A549 (cell line): ENCODE data around the gene CHTF18. TPM values are rescaled to one million over a fixed set of nuclear protein-coding genes. Genes with fewer than 3 reads are reported as not detected.

Experiments
- ATAC-seq, 2 experiments: fragments of 200-7000 bp in 1 of 2; fragments of >200 bp in 1 of 2; cut with Nextera tagmentation in 1 of 2; cut with Tn5 transposase in 1 of 2; 3 replicates each; pipeline versions ENCODE4 v1.8.0 to v1.9.1; 2018 to 2020; ENCODE audit warnings: mild to moderate bottlenecking in 1 of 2, moderate library complexity in 1 of 2
- CTCF ChIA-PET: fragments of 300-600 bp; sonication (Branson Sonifier 250); formaldehyde crosslinking; extraction: SDS; loops from one replicate; lab custom pipeline; 2021; ENCODE audit warnings: antibody characterized with exemption, inconsistent platforms; lab: Yijun Ruan, JAX
- POLR2A ChIA-PET: fragments of 350-600 bp; formaldehyde crosslinking; extraction: SDS; loops from one replicate; lab custom pipeline; 2021; ENCODE audit warnings: antibody characterized with exemption, inconsistent platforms; lab: Yijun Ruan, JAX
- DNase-seq, 2 experiments: peaks; one replicate each; pipeline versions ENCODE4 v3.0.0 to v3.0.0-alpha.2; 2011 to 2016; ENCODE audit warnings: low read depth in 1 of 2, low spot score in 1 of 2
- FAIRE-seq: peaks from 2 replicates; lab custom pipeline; 2011; peaks lifted over from hg19 to GRCh38; lab: Jason Lieb, UNC
- H3K27ac ChIP-seq, 2 experiments: fragments of >200 bp; sonication (Bioruptor Twin); formaldehyde crosslinking; 3 replicates each; pipeline ENCODE4 v1.5.1; 2016 to 2017
- H3K4me1 ChIP-seq: fragments of >200 bp; sonication (Bioruptor Twin); formaldehyde crosslinking; 3 replicates; pipeline ENCODE4 v1.6.1; 2016
- H3K4me2 ChIP-seq: fragments of >200 bp; sonication (Bioruptor Twin); formaldehyde crosslinking; 3 replicates; pipeline ENCODE4 v1.6.1; 2016
- H3K4me3 ChIP-seq: fragments of >200 bp; sonication (Bioruptor Twin); formaldehyde crosslinking; 3 replicates; pipeline ENCODE4 v1.5.1; 2016
- H3K9me3 ChIP-seq: fragments of >200 bp; sonication (Bioruptor Twin); formaldehyde crosslinking; 3 replicates; pipeline ENCODE4 v1.6.1; 2016
- BHLHE40 ChIP-seq: IDR thresholded peaks from 2 replicates; pipeline ENCODE4 v1.6.1; 2012; ENCODE audit warnings: low read depth, low read length, inconsistent platforms
- CBX2 ChIP-seq: fragments of 200-600 bp; sonication (generic); IDR thresholded peaks from 2 replicates; pipeline ENCODE4 v1.6.1; 2016; ENCODE audit warnings: low read depth, mild to moderate bottlenecking, borderline replicate concordance
- CBX8 ChIP-seq: fragments of 200-600 bp; sonication (generic); IDR thresholded peaks from 2 replicates; pipeline ENCODE4 v1.6.1; 2016
- CEBPB ChIP-seq, 2 experiments: fragments of >200 bp in 1 of 2; sonication (Bioruptor Twin) in 1 of 2; formaldehyde crosslinking in 1 of 2; IDR thresholded peaks; 2 replicates each; pipeline ENCODE4 v1.6.1; 2012 to 2016
- CHD2 ChIP-seq: fragments of 150-350 bp; IDR thresholded peaks from 2 replicates; pipeline ENCODE4 v1.6.1; 2014; ENCODE audit warnings: low read length; ENCODE audit not compliant: partially characterized antibody
- EP300 ChIP-seq, 2 experiments: fragments of >200 bp; sonication (Bioruptor Twin); formaldehyde crosslinking; IDR thresholded peaks; 2 replicates in 1 of 2; 3 replicates in 1 of 2; pipeline ENCODE4 v1.6.1; 2016 to 2017
- ESRRA ChIP-seq: fragments of 150-350 bp; IDR thresholded peaks from 2 replicates; pipeline ENCODE4 v1.6.1; 2014; ENCODE audit warnings: mild to moderate bottlenecking, low read length, borderline replicate concordance
- HDAC2 ChIP-seq: fragments of 200-600 bp; sonication (generic); IDR thresholded peaks from 2 replicates; pipeline ENCODE4 v1.6.1; 2016
- HOXA7 ChIP-seq: fragments of 250-450 bp; sonication (Bioruptor Pico); IDR thresholded peaks from 2 replicates; pipeline ENCODE4 v1.5.0; 2020; ENCODE audit warnings: mild to moderate bottlenecking, moderate library complexity
- HOXB13 ChIP-seq: fragments of 250-450 bp; sonication (Bioruptor Pico); IDR thresholded peaks from 2 replicates; pipeline ENCODE4 v1.5.0; 2020; ENCODE audit warnings: low read depth, mild to moderate bottlenecking, moderate library complexity
- HOXB5 ChIP-seq: fragments of 250-450 bp; sonication (Bioruptor Pico); IDR thresholded peaks from 2 replicates; pipeline ENCODE4 v1.5.0; 2020; ENCODE audit warnings: mild to moderate bottlenecking, moderate library complexity
- JUN ChIP-seq, 2 experiments: fragments of >200 bp; sonication (Bioruptor Twin); formaldehyde crosslinking; IDR thresholded peaks; 2 replicates in 1 of 2; 3 replicates in 1 of 2; pipeline ENCODE4 v1.6.1; 2016 to 2017
- JUNB ChIP-seq: fragments of >200 bp; sonication (Bioruptor Twin); formaldehyde crosslinking; IDR thresholded peaks from 2 replicates; pipeline ENCODE4 v1.6.1; 2016
- MAZ ChIP-seq: fragments of 150-350 bp; IDR thresholded peaks from 2 replicates; pipeline ENCODE4 v1.6.1; 2014; ENCODE audit warnings: antibody characterized with exemption, low read depth, low read length, borderline replicate concordance
- NPAS2 ChIP-seq: fragments of 250-450 bp; sonication (Bioruptor Pico); IDR thresholded peaks from 2 replicates; pipeline ENCODE4 v1.8.0; 2022; ENCODE audit warnings: mild to moderate bottlenecking, moderate library complexity, borderline replicate concordance
- NR3C1 ChIP-seq: fragments of >200 bp; sonication (Bioruptor Twin); formaldehyde crosslinking; IDR thresholded peaks from 3 replicates; pipeline ENCODE4 v1.6.1; 2017
- POLR2AphosphoS2 ChIP-seq: conservative IDR thresholded peaks from 2 replicates; pipeline ENCODE4 v1.6.1; 2012; ENCODE audit warnings: low read length, improper control_type of control experiment, inconsistent platforms
- RAD21 ChIP-seq, 2 experiments: fragments of >200 bp in 1 of 2; sonication (Bioruptor Twin) in 1 of 2; formaldehyde crosslinking in 1 of 2; IDR thresholded peaks in 1 of 2; conservative IDR thresholded peaks in 1 of 2; 2 replicates in 1 of 2; 3 replicates in 1 of 2; pipeline ENCODE4 v1.6.1; 2012 to 2018; ENCODE audit warnings: inconsistent platforms in 1 of 2
- RARB ChIP-seq: fragments of 250-450 bp; sonication (Bioruptor Pico); IDR thresholded peaks from 2 replicates; pipeline ENCODE4 v1.8.0; 2021; ENCODE audit warnings: mild to moderate bottlenecking, moderate library complexity
- RFX5 ChIP-seq: fragments of 450-650 bp; IDR thresholded peaks from 2 replicates; pipeline ENCODE4 v1.7.1; 2014; ENCODE audit warnings: antibody characterized with exemption, mild to moderate bottlenecking, moderate library complexity
- SREBF2 ChIP-seq: fragments of 450-650 bp; IDR thresholded peaks from 2 replicates; pipeline ENCODE4 v1.6.1; 2014; ENCODE audit warnings: mild to moderate bottlenecking, moderate library complexity
- TFCP2L1 ChIP-seq: fragments of 250-450 bp; sonication (Bioruptor Pico); IDR thresholded peaks from 2 replicates; pipeline ENCODE4 v1.5.0; 2021; ENCODE audit warnings: mild to moderate bottlenecking
- ZFP36 ChIP-seq: fragments of 450-650 bp; IDR thresholded peaks from 2 replicates; pipeline ENCODE4 v1.6.1; 2014; ENCODE audit warnings: borderline replicate concordance; ENCODE audit not compliant: partially characterized antibody
- ZNF302 ChIP-seq: fragments of 250-450 bp; sonication (Bioruptor Pico); IDR thresholded peaks from 2 replicates; pipeline ENCODE4 v1.9.0; 2021; ENCODE audit warnings: inconsistent platforms, mild to moderate bottlenecking, moderate library complexity
- ZSCAN20 ChIP-seq: fragments of 250-450 bp; sonication (Bioruptor Pico); IDR thresholded peaks from 2 replicates; pipeline ENCODE4 v1.8.0; 2022; ENCODE audit warnings: mild to moderate bottlenecking, moderate library complexity
- WGBS: methylation state at CpG from one replicate; pipeline ENCODE4 v1.1.6; 2017; ENCODE audit errors: missing lambda C conversion rate; 5-methylcytosine and 5-hydroxymethylcytosine counted together
- polyA plus RNA-seq, 4 experiments: library from polyadenylated mRNA; depleted of rRNA in 3 of 4; stranded (reverse); fragments of >200 nt; fragmentation: RNase III in 1 of 4; extraction: RNeasy Plus Mini Kit Qiagen cat#74134 plus additional on column Dnase treatment in 1 of 4; gene quantifications; 2 replicates in 3 of 4; 3 replicates in 1 of 4; pipeline ENCODE4 v1.2.3, GENCODE V29; 2011 to 2017
- TF ChIP-seq, protein P1 (sequence below): fragments of 250-450 bp; sonication (Bioruptor Pico); IDR thresholded peaks from 2 replicates; pipeline ENCODE4 v1.5.0; 2020; ENCODE audit warnings: low read depth, mild to moderate bottlenecking, moderate library complexity
- TF ChIP-seq, protein P2 (sequence below): fragments of 200-600 bp; sonication (generic); IDR thresholded peaks from 2 replicates; pipeline ENCODE4 v1.6.1; 2016; ENCODE audit warnings: antibody characterized with exemption, mild to moderate bottlenecking, moderate library complexity

CHTF18 gene
- polyA plus RNA-seq, 2 of the 4 experiments (the other 2 are of a cell fraction), result 4.8 to 36.7 TPM

DNA sequence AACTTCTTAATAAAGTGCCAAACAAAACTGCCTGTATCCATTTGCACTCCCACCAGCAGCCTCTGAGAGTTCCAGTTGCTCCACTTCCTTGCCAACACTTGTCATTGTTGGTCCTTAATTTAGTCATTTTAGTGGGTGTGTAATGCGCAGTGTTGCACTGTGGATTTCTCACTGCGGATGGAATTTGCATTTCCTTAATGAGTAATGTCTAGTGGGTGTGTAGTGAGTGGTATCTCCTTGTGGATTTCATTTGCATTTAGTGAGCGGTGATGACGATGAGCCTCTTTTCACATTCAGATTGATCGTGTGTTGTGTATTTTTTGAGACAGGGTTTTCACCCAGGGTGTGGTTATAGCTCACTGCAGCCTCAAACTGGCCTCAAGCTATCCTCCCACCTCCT lies 32.0 kb upstream of the CHTF18 start:
- no peak for FAIRE-seq
- TF ChIP-seq ZFP36, result peak; percentile 75
- TF ChIP-seq ZSCAN20 (CRISPR knock-in tag), result no peak
- TF ChIP-seq HOXB5 (CRISPR knock-in tag), result no peak
- TF ChIP-seq CHD2, result no peak
- H3K27ac ChIP-seq, result no peak overlapping the region
- no peak overlapping the region for H3K4me2 ChIP-seq
- peaks cover 16% of the 10 kb centered on the region for H3K4me1 ChIP-seq
- 75% methylated on average over 5 of the region's 5 CpGs for WGBS
- no peak overlapping the region for H3K4me3 ChIP-seq
- DNase-seq, result no peak
- no peaks in the 10 kb centered on the region for H3K9me3 ChIP-seq
- CTCF ChIA-PET, result interaction anchor here (0.6 to 4.4 kb wide), 7 partner anchors 9 to 47 kb away, joined by 3 to 41 read pairs (median 5); partner anchors contain the start of genes CHTF18, CIAO3 and RPUSD1
- no peak for ATAC-seq
- POLR2A ChIA-PET, result no interaction called here

DNA sequence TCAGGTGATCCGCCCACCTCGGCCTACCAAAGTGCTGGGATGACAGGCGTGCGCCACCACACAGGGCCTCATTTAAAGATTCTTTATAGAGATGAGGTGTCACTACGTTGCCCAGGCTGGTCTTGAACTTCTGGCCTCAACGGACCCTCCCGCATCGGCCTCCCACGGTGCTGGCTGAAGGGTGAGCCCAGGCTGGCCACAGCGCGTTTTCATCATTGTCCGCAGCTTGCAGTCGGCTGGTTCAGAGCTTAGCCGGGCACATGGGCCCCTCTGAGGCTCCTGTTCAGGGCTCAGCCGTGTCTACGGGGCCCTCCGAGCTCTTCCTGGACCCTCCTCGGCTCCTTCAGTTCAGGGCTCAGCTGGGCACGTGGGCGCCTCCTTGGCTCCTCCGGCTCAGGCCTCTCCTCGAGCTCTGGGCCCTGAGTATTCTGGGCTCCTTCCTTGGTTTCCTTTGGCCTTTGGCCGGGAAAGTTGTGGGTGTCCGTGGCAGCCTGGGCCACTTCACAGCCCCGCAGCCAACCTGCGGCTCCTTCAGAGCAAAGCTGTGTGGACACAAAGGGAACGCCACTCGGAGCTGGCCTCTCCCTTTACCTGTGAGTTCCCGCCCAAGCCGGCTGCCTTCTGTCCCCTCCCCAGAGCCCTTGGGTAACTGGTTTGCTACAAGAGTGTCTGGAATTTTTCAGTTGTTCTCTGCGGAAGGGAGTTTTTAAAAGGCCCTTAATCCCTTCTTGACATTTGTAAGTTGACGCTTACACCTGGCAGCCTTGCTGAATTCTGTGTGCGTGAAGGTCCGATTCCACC lies 29.1 kb upstream of the CHTF18 start:
- FAIRE-seq (no peak), DNase-seq (no peak), ATAC-seq (no peak)
- CTCF ChIA-PET, result interaction anchor here (1.5 to 15.8 kb wide), 5 partner anchors 9 to 27 kb away, joined by 4 to 105 read pairs (median 15); partner anchors contain the start of genes CHTF18, CIAO3 and RPUSD1
- TF ChIP-seq HOXA7 (CRISPR knock-in tag) (no peak), HOXB5 (CRISPR knock-in tag) (no peak), ZFP36 (no peak), NPAS2 (CRISPR knock-in tag) (no peak), CHD2 (no peak), MAZ (no peak), RFX5 (no peak), JUN (IDR thresholded peaks at IDR 0.05) (no peak), CBX8 (no peak), CEBPB (IDR thresholded peaks at IDR 0.05) (no peak), NR3C1 (no peak), RAD21 (conservative IDR thresholded peaks at IDR 0.05 in 1 of 2, IDR thresholded peaks at IDR 0.05 in 1 of 2) (no peak)
- TF ChIP-seq, protein P1, sequence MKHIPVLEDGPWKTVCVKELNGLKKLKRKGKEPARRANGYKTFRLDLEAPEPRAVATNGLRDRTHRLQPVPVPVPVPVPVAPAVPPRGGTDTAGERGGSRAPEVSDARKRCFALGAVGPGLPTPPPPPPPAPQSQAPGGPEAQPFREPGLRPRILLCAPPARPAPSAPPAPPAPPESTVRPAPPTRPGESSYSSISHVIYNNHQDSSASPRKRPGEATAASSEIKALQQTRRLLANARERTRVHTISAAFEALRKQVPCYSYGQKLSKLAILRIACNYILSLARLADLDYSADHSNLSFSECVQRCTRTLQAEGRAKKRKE (CRISPR knock-in tag), result no peak
- TF ChIP-seq, protein P2, sequence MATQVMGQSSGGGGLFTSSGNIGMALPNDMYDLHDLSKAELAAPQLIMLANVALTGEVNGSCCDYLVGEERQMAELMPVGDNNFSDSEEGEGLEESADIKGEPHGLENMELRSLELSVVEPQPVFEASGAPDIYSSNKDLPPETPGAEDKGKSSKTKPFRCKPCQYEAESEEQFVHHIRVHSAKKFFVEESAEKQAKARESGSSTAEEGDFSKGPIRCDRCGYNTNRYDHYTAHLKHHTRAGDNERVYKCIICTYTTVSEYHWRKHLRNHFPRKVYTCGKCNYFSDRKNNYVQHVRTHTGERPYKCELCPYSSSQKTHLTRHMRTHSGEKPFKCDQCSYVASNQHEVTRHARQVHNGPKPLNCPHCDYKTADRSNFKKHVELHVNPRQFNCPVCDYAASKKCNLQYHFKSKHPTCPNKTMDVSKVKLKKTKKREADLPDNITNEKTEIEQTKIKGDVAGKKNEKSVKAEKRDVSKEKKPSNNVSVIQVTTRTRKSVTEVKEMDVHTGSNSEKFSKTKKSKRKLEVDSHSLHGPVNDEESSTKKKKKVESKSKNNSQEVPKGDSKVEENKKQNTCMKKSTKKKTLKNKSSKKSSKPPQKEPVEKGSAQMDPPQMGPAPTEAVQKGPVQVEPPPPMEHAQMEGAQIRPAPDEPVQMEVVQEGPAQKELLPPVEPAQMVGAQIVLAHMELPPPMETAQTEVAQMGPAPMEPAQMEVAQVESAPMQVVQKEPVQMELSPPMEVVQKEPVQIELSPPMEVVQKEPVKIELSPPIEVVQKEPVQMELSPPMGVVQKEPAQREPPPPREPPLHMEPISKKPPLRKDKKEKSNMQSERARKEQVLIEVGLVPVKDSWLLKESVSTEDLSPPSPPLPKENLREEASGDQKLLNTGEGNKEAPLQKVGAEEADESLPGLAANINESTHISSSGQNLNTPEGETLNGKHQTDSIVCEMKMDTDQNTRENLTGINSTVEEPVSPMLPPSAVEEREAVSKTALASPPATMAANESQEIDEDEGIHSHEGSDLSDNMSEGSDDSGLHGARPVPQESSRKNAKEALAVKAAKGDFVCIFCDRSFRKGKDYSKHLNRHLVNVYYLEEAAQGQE, result no peak
- no peak overlapping the region for H3K4me2 ChIP-seq
- no peaks in the 10 kb centered on the region for H3K9me3 ChIP-seq
- H3K4me3 ChIP-seq, result no peak overlapping the region
- peak overlapping the region in 1 of 2 experiments; percentile 79; a peak in 2 of 6 replicates for H3K27ac ChIP-seq
- peaks cover 35% of the 10 kb centered on the region for H3K4me1 ChIP-seq
- POLR2A ChIA-PET, result no interaction called here
- 93% methylated on average over 34 of the region's 34 CpGs for WGBS

DNA sequence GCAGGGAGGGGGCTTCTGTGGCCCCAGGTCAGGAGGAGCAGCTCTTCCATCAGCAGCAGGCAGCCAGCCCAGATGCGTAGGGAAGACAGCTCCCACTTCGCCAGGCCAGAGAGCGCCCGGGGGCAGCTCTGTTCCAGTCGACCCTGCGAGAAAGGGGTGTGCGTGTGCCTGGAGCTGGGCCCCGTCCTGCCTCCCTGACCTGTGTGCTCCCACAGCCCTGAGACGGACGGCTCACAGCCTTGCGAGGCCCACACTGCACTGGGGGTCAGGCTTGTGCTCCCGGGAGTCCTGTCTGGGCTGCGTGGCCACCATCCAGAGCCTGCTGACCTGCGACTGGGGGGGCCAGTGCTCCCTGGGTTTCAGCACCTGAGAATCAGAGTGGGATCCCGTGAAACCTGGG lies 28.4 kb upstream of the CHTF18 start:
- no peaks in the 10 kb centered on the region for H3K9me3 ChIP-seq
- ATAC-seq (no peak), DNase-seq (no peak), FAIRE-seq (no peak)
- CTCF ChIA-PET, result interaction anchor here (0.9 to 15.8 kb wide), 9 partner anchors 10 to 434 kb away, joined by 3 to 105 read pairs (median 4); partner anchors contain the start of genes CHTF18, CIAO3 and RPUSD1
- H3K4me2 ChIP-seq, result peak overlapping the region; percentile 68
- 86% methylated on average over 10 of the region's 15 CpGs for WGBS
- peak overlapping the region; percentile 66 to 79; a peak in 5 of 6 replicates for H3K27ac ChIP-seq
- no peak overlapping the region for H3K4me3 ChIP-seq
- H3K4me1 ChIP-seq, result peaks cover 35% of the 10 kb centered on the region
- POLR2A ChIA-PET, result no interaction called here
- no peak for TF ChIP-seq HDAC2
- no peak for TF ChIP-seq RFX5
- TF ChIP-seq POLR2AphosphoS2, result no peak
- TF ChIP-seq CBX2, result no peak
- no peak for TF ChIP-seq SREBF2
- no peak for TF ChIP-seq ESRRA
- TF ChIP-seq HOXB13 (CRISPR knock-in tag), result no peak
- no peak for TF ChIP-seq HOXB5 (CRISPR knock-in tag)
- no peak for TF ChIP-seq ZNF302 (CRISPR knock-in tag)
- TF ChIP-seq EP300 (IDR thresholded peaks at IDR 0.05), result no peak
- TF ChIP-seq BHLHE40, result no peak
- TF ChIP-seq JUNB, result no peak
- TF ChIP-seq JUN (IDR thresholded peaks at IDR 0.05), result no peak
- TF ChIP-seq TFCP2L1 (CRISPR knock-in tag), result no peak
- TF ChIP-seq RARB, result no peak
